ENCODE measurements around the gene GATAD2A. TPM values are rescaled to one million over a fixed set of nuclear protein-coding genes. Genes with fewer than 3 reads are reported as not detected.

GATAD2A gene
- total RNA-seq, 1 donor from 2014 or later = 110 TPM

GRCh38 chr19:19543640-19544039 lies 138.2 kb downstream of the GATAD2A start:
- no peak for DNase-seq (ENCODE audit: low spot score)

GRCh38 chr19:19544257-19544953 lies 138.9 kb downstream of the GATAD2A start:
- no peak for DNase-seq (ENCODE audit: low spot score)

GRCh38 chr19:19544954-19545591 lies 139.6 kb downstream of the GATAD2A start:
- no peak for DNase-seq (ENCODE audit: low spot score)

- DNase-seq (ENCODE audit: low spot score) = no peak
Observed at GRCh38 chr19:19545707-19546106, 140.2 kb downstream of the GATAD2A start.

- no peak for DNase-seq (ENCODE audit: low spot score)
Observed at GRCh38 chr19:19546751-19547162, 141.3 kb downstream of the GATAD2A start.

- no peak for DNase-seq (ENCODE audit: low spot score)
Observed at GRCh38 chr19:19547674-19548336, 142.3 kb downstream of the GATAD2A start.

- no peak for DNase-seq (ENCODE audit: low spot score)
Observed at GRCh38 chr19:19548915-19549759, 143.7 kb downstream of the GATAD2A start.

- DNase-seq (ENCODE audit: low spot score) = no peak
Observed at GRCh38 chr19:19549804-19550464, 144.5 kb downstream of the GATAD2A start.

GRCh38 chr19:19550485-19550929 lies 145.0 kb downstream of the GATAD2A start:
- DNase-seq (ENCODE audit: low spot score) = no peak

- DNase-seq (ENCODE audit: low spot score) = no peak
Observed at GRCh38 chr19:19550972-19551852, 145.7 kb downstream of the GATAD2A start.

GRCh38 chr19:19551853-19552192 lies 146.3 kb downstream of the GATAD2A start:
- no peak for DNase-seq (ENCODE audit: low spot score)

- DNase-seq (ENCODE audit: low spot score) = no peak
Observed at GRCh38 chr19:19552798-19553197, 147.3 kb downstream of the GATAD2A start.

- DNase-seq (ENCODE audit: low spot score) = no peak
Observed at GRCh38 chr19:19553670-19554069, 148.2 kb downstream of the GATAD2A start.

GRCh38 chr19:19554074-19555023 lies 148.9 kb downstream of the GATAD2A start:
- DNase-seq (ENCODE audit: low spot score) = no peak

- no peak for DNase-seq (ENCODE audit: low spot score)
Observed at GRCh38 chr19:19558055-19558454, 152.6 kb downstream of the GATAD2A start.

All from mucosa of gallbladder (tissue), 1 donor.